Fibroblast of lung (primary cell): ENCODE measurements around the gene TPP2.

Source experiments
- EZH2 ChIP-seq: IDR thresholded peaks from 2 replicates; pipeline ENCODE4 v1.5.1; 2012; ENCODE audit warnings: low read length, control low read depth, mild to moderate bottlenecking; ENCODE audit errors: missing control alignments
- TF ChIP-seq, protein P1 (sequence below), 2 donors: IDR thresholded peaks in 1 of 2; conservative IDR thresholded peaks in 1 of 2; 1 replicate in 1 of 2; 2 replicates in 1 of 2; pipeline ENCODE4 v1.5.1; 2011 to 2012; ENCODE audit warnings: low read length in 2 of 2, control low read depth in 1 of 2, inconsistent platforms in 1 of 2, low read depth in 1 of 2, mild to moderate bottlenecking in 1 of 2

- TF ChIP-seq, protein P1, sequence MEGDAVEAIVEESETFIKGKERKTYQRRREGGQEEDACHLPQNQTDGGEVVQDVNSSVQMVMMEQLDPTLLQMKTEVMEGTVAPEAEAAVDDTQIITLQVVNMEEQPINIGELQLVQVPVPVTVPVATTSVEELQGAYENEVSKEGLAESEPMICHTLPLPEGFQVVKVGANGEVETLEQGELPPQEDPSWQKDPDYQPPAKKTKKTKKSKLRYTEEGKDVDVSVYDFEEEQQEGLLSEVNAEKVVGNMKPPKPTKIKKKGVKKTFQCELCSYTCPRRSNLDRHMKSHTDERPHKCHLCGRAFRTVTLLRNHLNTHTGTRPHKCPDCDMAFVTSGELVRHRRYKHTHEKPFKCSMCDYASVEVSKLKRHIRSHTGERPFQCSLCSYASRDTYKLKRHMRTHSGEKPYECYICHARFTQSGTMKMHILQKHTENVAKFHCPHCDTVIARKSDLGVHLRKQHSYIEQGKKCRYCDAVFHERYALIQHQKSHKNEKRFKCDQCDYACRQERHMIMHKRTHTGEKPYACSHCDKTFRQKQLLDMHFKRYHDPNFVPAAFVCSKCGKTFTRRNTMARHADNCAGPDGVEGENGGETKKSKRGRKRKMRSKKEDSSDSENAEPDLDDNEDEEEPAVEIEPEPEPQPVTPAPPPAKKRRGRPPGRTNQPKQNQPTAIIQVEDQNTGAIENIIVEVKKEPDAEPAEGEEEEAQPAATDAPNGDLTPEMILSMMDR (conservative IDR thresholded peaks at IDR 0.05 in 1 of 2, IDR thresholded peaks at IDR 0.05 in 1 of 2; ENCODE audit: low read depth in 1 of 2, low read length in 2 of 2): no peak
- TF ChIP-seq EZH2: no peak
Measured at GRCh38 chr13:102596147-102597028, at the start of gene TPP2.
